NCI-H2171 treated with DMSO at 0.1 percent for 48 hours (cell line): Measurements from ENCODE around the gene TRAPPC5.
"Not testable (repeated sequence)": the region's sequence is repeated elsewhere in the genome, so short reads cannot be mapped to it uniquely, and the experiment has no call there.

Source experiments
- DNase-seq: peaks from one replicate; lab custom pipeline; 2025; lab: John Stamatoyannopoulos, UW

The TRAPPC5 gene

DNA sequence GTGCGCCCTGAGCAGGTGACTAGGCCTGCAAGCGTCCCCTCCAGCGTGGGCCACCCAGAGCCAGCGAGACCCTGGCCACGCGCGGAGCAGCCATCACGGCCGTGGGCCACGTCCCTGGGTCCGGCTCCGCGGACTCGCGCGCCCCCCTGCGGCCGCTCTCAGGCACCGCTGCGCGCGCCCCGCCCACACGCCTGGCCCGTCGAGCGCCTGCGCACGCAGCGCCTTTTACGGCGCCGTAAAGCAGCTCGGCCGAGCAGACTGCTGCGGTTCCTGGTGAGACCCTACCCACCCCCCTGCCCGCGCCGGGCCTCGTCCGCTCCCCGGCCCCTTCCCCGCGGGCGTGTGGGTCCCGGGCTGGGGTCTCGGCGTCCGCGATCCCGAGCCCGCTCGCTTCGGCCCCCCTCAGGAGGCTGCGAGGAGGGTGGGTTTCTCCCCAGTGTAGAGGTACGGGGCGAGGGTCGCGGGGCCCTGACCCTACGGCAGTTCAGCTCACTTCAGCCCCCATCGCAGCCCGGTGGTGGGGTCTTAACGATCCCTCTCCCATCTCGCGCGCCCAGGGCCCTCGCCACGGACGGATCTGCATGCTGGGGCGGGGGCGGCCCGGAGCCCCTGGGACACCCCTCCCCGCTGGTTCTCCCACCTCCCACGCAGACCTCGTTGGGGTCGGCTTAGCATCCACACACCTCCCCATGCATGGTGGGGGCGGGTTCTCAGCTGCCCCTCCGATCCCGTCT, at the start of gene TRAPPC5:
TRAPPC5 (plus strand) TSS at position 228 of the 734 bp plus-strand sequence. CDS start 1,421 bp downstream, outside the sequence.
- peak; percentile 71 for DNase-seq

DNA sequence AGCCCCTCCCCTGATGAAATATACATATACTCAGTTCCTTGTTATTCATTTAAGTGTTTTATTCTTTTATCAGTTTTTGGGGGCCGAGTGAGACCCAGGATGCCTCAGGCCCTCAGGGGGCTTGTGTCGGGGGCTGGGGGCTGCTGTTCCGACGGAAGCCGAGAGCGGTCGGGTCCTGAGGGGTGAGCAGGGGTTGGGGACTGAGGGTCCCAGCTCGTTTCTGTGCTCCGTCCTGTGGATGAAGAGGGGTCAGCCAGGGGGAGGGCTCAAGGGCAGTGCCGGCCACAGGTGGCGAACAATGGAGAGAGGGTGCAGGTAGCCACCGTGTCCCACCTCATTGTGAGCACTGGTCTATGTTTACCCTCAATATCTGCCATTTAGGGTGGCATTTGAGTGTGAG, 49.1 kb upstream of the TRAPPC5 start:
- DNase-seq = no peak

DNA sequence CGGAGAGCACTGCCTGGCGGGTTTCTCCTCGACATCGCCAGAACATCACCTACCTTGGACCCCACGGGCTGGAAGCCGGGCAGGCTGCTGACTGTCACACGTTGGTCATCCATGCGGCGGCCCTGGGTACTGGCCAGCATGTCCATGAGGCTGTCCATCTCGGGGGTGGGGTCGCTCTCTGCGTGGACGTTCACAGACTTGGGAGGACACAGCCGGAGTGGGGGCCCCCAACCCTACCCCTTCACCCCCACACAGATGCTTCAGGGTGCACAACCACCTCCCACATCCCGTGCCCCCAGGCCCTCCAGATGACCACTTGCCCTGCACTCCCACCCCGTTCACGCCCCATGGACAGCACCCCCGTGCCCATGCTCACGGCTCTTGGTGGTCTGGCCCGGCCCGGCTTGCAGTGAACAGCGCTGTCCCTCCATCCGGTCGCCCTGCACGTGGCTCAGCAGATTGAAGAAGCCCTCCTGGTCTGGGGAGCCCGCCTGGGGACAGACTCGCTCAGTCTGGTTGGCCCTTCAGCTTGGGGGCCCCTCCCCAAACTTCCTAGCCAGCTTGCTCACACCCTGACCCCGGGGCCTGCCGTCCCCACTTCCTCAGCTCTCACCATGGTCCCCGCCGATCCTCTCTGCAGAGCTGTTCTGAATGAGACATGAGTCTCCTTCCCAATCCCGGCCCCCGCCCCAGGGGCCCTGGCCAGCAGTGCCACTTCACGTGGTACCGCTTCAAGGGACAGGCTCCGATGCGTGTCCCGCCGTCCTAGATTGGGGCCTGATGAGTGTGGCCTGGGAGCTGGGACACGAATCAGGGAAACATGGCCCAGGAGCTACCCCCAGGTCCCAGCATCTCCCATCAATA, 48.1 kb upstream of the TRAPPC5 start:
- DNase-seq = no peak

DNA sequence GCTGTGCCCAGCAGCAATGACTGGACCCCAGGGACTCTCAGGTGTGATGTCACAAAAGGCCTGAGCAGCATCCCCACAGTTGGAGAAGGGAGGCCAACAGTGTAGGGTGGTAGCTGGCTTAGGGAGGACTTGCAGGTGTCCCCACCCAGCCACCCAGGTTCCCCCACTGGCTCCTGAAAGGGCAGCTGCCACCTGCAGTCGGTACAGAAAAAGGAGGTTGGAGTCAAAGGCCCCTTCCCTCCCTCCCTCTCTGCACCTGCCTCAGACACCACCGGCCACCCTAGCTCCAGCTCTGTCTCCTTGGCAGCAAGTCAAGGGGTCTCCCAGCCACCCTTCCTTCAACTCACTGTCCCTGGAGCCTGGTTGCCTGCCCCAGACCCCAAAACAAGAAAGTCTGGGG, 46.9 kb upstream of the TRAPPC5 start, which contains the start of gene PCP2:
PCP2 (minus strand) TSS at position 22 of the 400 bp plus-strand sequence. CDS start 262 bp downstream, outside the sequence.
- DNase-seq = no peak

DNA sequence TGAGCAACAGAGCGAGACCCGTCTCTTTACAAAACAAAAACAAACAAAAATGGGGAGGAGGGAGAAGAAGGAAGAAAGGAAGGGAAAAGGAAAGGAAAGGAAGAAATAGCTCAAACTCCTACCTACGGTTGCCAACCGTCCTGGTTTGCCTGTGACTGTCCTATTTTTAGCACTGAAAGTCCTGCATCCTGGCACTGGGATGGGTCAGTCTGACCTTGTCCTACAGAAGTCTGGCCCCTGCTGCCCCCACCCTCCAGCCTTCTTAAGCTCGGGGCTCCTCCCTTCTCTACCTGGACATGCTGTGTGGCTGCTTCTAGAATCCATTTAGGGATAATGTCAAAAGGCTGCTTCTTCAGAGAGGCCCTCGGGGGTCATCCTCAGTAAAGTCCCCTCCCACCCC, 45.0 kb upstream of the TRAPPC5 start:
- no peak for DNase-seq

DNA sequence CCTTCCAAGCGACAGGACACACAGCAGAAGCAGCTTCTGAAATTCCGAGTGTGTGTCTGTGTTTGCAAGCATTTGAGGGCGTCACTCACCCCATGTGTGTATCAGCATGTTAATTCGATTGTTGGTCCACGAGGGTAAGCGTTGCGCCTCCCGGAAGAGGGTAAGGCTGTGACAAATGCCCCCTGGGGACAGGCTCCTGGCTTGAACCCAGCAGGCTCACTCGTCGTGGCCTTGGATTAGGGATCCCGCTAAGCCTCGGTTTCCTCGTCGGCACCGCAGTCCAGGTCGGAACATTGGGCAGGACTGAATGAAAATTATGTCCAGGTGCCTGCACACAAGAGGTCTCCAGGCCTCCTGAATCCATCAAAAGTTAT, 44.3 kb upstream of the TRAPPC5 start:
- DNase-seq = no peak

DNA sequence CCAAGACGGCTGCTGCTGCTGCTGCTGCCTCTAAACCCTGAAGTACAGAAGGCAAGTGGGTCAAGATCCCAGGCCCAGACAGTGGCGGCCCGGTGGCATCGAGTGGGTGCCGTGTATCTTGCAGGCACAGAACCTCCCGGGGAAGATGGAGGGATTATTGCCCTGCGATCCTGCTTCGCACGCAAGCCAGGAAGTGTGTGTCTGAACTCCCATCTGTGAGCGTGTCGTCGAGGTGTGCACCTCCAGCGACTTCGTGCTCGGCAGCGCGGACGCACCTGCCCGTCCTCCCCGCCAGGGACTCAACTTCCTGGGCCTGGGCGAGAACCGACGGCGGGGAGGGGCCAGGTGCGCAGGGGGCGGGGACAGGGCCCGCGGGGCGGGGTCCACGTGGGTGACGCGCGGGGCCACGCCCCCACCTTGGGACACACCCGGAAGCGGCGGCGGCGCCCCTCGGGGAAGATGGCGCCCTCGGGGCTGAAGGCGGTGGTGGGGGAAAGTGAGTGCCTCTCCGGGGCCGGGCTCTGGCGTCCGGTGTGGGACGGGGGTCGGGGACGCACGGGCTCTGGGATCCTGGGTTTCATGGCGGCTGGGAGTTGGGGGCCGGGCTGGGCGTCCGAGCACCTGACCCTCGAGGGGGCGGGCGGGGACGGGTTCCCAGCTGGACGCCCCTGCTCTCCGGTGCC, 43.8 kb upstream of the TRAPPC5 start, which contains the start of gene STXBP2:
STXBP2 (plus strand) TSS at position 420 of the 683 bp plus-strand sequence; CDS start at position 460, 40 bp downstream.
- peak; percentile 69 for DNase-seq

DNA sequence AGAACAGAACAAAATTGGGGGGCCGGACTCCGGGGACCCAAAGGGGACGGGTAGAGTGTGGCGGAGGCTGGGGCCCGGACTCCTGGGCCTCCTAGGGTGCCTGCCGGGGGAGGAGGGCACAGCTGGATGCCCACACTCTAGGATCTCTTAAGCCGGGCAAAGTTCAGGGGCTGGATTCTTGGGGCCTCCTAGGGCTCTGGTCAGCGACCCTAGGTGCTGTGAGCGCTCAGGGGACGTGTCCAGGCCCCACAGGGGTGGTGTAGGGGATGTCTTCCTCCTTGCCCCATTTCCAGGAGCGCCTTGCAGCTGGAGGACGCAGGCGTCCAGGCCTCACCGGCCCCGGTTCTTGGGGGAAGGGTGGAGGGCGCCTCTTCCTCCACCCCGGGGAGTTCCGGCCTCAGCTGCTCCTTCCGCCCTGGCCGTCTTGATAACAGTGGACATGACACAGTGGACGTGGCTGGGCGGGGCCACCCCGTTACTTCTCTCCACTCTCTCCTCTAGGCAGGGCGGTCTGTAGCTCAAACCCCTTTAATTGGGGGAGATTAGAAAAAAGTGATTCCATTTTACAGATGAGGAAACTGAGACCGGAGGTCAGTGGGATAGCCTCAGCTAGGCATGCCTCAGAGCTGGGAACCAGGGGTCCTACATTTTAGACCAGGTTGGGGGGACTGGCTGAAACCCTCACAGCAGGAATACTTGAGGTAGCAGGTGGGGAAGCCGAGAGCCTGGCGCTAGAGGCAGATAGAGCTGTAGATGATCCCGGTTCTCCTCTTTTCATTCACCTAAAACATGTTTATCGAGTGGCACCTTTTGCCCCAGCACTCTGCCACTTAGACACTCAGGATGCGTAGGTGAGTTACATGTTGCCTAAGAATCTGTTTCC, 43.0 kb upstream of the TRAPPC5 start:
- DNase-seq = no peak

DNA sequence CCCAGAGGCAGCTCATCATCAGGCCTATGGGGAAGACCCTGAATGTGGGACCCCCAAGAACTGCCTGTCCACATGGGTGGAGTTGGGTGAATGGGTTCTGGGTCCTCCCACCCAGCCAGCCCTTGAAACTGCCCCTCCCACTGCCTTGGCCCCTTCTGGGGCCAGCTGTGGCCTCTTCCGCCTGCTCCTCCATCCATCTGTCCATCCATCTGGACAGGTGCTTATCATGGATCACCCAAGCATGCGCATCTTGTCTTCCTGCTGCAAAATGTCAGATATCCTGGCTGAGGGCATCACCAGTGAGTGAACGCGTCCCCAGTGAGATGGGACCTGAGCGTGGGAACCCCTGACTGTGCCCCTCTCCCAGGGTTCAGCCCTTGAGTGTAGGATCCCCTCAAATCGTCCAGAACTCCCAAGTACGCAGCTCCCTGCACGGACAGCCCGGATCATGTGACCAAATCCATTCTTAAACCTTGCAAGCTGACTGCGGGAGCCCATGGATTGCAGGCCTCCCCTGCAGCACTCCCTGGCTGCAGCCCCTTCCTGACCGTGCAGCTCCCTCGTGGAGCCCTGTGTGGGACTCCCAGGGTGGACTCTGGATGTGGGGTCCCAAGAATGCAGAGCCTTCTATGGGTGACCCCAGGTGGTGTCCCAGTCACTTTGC, 41.7 kb upstream of the TRAPPC5 start:
- DNase-seq = peak; percentile 49

DNA sequence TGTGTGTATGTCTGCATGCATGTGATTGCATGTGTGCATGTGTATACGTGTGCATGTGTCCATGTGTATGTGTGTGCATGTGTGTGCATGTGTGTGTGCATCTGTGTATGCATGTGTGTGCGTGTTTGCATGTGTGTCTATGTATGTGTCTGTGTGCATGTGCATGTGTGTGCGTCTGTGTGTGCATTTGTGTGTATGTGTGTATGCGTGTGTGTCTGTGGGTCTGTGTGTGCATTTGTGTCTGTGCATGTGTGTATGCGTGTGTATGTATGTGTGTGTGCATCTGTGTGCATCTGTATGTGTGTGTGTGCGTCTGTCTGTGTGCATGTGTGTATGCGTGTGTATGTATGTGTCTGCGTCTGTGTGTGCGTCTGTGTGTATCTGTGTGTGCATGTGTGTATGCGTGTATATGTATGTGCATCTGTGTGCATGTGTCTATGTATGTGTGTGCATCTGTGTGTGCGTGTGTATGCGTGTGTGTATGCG, 40.7 kb upstream of the TRAPPC5 start:
- DNase-seq = no peak

DNA sequence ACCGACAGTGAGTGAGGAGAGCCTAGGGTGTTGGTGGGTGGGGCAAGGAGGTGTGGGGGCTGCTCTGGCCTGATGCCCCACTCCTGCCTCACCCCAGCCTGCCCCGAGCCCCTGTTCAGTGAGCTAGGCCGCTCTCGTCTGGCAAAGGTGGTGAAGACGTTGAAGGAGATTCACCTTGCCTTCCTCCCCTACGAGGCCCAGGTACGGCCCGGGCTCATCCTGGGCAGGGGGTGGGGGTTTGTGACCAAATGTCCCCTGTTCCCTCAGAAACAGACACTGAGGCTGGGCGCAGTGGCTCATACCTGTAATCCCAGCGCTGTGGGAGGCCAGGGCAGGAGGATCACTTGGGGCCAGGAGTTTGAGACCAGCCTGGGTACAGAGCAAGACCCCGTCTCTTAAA, 39.8 kb upstream of the TRAPPC5 start:
- DNase-seq = no peak

DNA sequence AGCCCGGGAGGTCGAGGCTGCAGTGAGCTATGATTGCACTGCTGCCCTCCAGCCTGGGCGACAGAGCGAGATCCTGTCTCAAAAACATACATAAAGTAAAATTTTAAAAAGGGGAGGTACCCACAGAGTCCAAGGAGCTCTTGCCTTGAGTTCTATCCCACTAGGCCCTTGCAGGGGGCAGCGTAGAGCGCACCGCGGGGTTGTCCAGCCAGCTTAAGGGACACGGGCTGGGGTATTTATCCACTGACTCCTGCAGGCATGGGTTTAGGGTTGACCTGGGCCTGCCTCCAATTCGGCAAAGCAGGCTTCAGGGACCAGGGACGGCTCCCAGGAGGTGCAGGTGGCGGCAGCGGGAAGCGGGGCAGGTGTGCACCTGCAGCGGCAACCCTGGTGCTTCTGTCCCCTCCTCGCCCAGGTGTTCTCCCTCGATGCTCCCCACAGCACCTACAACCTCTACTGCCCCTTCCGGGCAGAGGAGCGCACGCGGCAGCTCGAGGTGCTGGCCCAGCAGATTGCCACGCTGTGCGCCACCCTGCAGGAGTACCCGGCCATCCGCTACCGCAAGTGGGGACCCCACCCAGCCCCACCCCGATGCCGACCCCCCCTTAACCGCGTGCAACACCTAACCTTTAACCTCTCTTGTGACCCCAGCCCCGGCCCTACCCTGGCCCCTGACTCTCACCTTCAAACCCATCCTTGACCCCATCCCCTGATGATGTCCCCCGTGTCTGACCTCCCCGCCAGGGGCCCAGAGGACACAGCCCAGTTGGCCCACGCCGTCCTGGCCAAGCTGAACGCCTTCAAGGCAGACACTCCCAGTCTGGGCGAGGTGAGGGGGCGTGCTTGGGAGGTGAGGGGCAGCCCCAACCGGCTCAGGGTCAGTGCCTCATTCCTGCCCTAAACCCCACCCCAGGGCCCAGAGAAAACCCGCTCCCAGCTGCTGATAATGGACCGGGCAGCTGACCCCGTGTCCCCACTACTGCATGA, 39.0 kb upstream of the TRAPPC5 start:
- no peak for DNase-seq

DNA sequence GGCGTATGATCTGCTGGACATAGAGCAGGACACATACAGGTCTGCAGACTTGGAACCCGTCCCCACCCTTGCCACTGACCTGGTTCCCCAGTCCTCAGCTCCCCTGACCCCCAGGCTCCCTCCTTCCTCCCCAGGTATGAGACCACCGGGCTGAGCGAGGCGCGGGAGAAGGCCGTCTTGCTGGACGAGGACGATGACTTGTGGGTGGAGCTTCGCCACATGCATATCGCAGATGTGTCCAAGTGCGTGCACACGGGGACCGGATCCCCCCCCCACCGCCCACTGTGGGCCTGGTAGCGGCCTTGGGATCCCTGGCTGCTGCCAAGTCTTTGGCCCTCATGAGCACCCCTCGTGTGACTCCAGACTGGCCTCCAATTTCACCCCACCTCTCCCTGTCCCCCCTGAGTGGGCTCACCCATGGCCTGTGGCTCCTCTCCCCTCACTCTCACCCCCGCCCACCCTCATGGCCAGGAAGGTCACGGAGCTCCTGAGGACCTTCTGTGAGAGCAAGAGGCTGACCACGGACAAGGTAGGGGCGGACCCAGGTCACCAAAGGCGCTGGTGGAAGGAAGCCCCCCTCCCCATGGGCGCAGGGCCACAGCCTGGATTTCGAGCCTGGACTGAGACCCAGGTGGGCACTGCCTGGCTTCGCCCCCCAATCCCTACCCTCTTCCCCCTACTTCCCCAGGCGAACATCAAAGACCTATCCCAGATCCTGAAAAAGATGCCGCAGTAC, 38.2 kb upstream of the TRAPPC5 start:
- no peak for DNase-seq

DNA sequence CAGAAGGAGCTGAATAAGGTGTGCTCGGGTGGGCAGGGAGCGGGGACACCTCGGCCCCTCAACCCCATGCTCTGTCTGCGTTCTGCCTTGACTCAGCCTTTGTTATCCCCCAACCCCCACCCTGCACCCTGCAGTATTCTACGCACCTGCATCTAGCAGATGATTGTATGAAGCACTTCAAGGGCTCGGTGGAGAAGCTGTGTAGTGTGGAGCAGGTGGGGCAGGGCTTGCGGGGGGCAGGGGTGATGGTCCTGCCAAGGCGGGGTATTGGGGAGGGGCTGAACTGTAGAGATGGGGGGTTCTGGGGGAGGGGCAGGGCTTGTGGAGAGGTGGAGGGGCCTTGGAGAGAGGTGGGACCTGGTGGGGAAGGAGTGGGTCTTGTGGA, 37.6 kb upstream of the TRAPPC5 start:
- DNase-seq = no peak

DNA sequence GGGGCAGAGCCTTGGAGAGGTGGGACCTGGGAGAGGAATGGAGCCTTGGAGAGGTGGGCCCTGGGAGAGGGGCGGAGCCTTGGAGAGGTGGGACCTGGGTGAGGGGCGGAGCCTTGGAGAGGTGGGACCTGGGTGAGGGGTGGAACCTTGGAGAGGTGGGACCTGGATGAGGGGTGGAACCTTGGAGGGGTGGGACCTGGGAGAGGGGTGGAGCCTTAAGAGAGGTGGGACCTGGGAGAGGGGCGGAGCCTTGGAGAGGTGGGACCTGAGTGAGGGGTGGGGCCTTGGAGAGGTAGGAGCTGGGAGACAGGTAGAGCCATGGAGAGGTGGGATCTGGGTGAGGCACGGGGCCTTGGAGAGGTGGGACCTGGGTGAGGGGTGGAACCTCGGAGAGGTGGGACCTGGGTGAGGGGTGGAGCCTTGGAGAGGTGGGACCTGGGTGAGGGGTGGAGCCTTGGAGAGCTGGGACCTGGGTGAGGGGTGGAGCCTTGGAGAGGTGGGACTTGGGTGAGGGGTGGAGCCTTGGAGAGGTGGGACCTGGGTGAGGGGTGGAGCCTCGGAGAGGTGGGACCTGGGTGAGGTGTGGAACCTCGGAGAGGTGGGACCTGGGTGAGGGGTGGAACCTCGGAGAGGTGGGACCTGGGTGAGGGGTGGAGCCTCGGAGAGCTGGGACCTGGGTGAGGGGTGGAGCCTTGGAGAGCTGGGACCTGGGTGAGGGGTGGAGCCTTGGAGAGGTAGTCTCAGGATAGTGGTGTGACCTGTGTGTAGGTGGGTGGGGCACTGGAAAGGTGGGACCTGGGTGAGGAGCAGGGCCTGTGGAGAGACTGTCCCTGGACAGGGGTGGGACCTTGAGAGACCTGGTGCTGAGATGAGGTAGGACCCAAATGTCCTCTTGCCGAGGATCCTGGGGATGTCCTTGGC, 36.7 kb upstream of the TRAPPC5 start:
- not testable (repeated sequence) for DNase-seq

DNA sequence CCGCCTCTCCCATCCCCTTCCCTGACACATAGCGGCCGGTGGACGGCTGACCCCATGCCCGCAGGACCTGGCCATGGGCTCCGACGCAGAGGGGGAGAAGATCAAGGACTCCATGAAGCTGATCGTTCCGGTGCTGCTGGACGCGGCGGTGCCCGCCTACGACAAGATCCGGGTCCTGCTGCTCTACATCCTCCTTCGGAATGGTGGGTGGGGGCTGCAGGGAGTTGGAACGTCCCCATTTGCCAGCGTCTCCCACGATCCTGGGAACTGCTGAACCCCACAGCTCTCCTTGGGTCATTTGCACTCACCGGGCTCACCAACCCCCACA, 36.1 kb upstream of the TRAPPC5 start:
- no peak for DNase-seq

DNA sequence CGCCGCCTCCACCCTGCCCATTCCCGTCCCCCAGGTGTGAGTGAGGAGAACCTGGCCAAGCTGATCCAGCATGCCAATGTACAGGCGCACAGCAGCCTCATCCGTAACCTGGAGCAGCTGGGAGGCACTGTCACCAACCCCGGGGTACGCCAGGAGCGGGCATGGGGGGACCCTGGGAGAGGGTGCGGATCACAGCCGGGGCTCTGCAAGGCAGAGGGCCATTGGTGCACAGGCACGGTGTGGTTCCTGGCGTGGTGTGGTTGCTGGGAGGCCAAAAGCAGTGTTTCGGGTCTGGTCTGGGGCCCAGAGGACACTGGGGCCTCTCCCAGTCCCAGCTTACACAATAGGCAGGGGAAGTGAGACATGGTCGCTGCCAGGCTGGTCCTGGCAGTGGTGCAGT, 35.5 kb upstream of the TRAPPC5 start:
- DNase-seq = no peak
